ENCODE results near the gene LAP3. TPM values are rescaled to one million over a fixed set of nuclear protein-coding genes. Genes with fewer than 3 reads are reported as not detected.
"Not testable (repeated sequence)": the region's sequence is repeated elsewhere in the genome, so short reads cannot be mapped to it uniquely, and the experiment has no call there.

Gene LAP3
- polyA plus RNA-seq, 3 donors, result 66.7 to 82.7 (median 71.2) TPM

DNA sequence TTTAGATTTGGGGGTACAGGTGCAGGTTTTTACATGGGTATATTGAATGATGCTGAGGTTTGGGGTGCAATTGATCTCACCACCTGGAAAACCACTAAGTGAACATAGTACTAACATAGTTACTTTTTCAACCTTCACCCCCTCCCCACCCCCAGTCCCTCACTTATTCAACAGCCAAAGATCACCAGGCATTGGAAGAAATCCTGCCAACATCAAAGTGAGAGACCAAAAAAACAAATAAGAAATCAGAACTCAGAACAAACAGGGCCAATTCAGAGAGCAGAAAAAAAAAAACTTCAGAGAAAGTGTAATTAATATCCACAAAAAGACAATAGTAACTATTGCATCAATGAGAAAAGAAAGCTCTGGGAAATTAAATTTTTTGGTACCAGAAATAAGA is 20.5 kb upstream of the LAP3 start:
- no peak for DNase-seq (ENCODE audit: extremely low read depth in 1 of 11, low read depth in 9 of 11, low spot score in 4 of 11)

DNA sequence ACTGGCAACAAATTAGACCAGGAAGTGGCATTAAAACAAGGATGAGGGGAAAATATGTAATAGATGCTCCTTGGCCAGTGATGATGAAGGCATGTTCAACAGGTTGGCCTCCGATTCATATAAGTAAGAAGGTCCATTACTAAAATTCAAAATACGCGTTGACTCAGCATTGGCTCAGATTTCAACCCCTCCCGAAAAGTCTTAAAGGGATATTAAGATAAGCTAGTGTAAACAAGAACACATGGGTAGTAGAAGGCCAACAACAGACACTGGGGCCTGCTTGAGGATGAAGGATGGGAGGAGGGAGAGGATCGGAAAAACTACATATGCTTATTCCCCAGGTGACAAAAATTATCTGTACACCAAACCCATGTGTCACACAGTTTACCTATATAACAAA is 19.1 kb upstream of the LAP3 start:
- no peak for DNase-seq (ENCODE audit: extremely low read depth in 1 of 11, low read depth in 9 of 11, low spot score in 4 of 11)

DNA sequence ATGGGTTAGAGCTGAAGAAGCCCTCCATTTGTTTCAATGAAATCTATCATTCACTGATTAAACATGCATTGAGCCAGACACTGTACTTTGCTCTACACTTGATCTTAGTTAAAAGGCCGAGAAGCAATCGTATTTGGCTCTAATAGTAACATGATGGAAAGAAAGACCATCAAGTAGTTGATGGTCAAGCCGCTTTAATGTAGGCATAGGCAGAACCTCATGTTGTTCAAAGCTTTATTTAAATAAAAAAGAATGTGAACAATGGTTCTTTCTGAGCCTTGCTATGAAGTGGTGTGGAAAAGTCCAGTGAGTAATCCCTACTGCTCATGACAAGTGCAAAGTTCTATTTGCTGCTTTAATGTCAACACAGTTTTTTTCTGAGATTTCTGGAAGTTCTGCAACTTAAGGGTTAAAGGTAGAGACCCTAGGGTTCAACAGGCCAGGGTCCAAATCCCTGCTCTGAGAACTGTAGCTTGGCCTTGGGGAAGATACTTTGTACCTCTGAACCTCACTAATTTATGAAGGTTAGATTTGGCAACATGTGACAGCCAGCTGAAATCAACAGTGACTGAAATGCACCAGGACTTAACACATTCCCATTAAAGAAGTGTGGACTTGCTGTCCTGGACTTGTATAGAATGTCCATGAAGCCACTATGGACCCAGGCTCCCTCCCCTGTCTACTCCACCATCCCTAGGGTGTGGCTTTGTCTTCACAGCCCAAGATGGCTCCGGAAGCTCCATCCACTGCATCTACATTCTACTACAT is 17.9 kb upstream of the LAP3 start:
- DNase-seq (ENCODE audit: extremely low read depth in 1 of 11, low read depth in 9 of 11, low spot score in 4 of 11), result no peak

DNA sequence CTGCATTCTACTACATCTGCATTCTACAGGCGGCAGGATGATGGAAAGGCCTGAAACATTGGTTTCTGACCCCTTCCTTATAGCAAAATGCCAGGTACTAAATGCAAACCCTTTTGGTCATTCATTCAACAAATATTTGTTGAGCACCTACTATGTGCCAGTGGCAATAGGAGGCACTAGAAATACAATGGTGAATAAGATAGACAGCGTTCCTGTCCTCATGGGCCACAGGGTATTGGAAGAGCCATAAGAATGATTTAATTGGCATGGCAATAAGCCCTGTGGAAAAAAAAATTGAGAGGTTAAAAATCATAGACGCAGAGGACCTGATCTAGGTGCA is 17.3 kb upstream of the LAP3 start:
- DNase-seq (ENCODE audit: extremely low read depth in 1 of 11, low read depth in 9 of 11, low spot score in 4 of 11), result no peak

DNA sequence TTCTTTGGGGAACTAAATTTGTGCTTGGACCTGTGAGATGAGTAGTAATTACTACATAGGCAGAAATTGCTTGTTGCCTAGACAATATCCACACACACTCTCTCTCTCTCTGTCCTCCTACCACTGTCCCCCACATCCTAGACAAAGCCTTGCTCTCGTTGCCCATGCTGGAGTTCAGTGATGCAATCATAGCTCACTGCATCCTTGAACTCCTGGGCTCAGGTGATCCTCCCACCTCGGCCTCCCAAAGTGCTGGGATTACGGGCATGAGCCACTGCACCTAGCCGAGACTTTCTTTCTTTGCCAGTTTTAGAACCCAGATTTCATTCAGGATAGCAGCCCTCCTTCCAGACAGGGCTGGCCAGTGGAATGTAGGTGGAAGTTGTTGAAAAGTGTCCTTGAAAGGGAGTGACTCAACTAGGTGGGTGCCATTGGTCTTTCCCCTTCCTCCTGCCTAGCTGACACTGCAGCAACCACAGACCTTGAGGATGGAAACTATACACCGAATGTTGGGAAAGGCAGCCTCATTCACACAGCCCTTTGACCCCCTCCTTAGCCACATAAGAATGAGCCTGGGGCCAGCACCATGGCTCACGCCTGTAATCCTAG is 16.8 kb upstream of the LAP3 start:
- no peak for DNase-seq (ENCODE audit: extremely low read depth in 1 of 11, low read depth in 9 of 11, low spot score in 4 of 11)

DNA sequence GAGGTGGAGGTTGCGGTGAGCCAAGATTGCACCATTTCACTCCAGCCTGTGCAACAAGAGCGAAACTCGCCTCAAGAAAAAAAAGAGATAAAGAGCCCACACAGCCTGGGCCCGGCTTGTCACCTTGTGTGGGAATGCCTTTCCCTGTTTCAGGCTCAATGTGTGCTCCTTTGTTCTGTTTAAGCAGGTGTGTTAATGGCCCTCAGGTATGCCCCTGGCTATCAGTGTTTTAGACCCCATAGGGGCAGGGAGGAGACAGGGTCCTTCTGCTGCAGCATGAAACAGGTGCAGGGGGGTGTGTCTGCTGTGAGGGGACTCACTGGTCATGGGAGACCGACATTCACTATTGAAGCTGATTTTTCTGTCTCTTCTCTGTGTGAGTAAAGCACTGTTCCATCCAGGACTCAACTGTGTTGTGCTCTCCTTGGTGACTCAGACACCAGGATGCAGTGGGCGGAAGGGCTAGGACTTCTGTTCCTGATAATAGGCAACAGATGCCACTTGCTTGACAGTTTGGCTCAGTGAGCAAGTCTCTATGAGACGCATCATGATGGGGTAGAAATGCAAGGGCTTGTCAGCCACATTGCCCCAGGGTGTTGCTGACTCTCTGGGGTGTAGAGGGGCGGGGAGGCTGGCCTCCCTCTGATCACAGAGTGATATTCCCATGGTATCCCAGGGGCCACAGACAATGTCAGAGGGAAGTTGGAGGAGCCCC is 15.6 kb upstream of the LAP3 start:
- DNase-seq (ENCODE audit: extremely low read depth in 1 of 11, low read depth in 9 of 11, low spot score in 4 of 11), result no peak

DNA sequence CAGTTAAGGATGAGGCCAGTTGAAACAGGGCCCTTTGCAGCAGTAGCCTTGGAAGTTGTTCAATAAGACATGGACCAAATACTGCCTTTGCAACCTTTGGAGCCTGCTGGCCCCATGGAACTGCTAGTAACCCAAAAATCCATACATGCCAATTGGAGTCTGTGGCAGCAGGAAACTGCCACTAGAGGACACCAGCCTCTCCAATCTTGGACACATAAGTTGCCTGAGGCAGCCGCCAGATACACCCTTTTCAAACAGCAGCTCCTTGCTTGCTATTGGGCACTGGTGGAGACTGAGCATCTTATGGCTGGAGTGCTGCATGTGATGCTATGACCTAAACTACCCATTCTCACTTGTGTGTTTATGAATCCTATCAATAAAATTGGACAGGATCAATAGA is 14.8 kb upstream of the LAP3 start:
- no peak for DNase-seq (ENCODE audit: extremely low read depth in 1 of 11, low read depth in 9 of 11, low spot score in 4 of 11)

DNA sequence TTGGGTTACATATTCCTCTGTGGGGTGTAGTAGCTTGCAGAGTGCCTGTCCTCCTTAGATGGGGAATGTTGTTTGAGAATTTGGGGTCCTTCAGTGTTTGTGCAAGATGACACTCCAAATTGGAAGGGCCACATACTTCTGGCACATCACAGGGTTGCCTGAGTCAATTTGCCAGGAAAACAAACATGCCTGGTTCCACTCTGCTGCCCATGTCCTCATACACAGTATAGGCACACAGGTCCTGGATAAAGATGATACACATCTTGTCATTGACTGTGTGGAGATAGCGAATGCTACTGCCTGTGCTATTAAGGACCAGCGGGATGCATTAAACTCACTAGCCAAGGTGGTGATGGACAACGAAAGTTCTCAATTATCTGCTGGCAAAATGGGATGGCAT is 11.2 kb upstream of the LAP3 start:
- DNase-seq (ENCODE audit: extremely low read depth in 1 of 11, low read depth in 9 of 11, low spot score in 4 of 11), result no peak

DNA sequence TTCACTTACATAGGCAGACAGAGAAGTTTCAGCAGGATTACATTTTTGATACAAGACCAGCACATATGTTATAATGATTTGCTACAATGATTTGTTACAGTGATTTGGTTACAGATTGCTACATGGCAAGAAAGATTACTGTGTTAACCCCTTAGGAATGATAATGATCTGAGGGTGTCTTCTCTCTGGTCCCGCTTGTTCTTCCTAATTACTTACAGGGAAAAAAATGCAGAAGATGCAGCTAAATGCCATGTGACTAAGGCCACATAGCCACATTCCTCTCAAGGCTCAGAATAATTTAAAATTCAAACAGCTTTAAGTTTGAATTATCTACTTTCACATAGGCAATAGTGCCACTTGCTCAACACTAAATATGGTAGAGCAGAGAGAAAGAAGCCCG is 9.7 kb upstream of the LAP3 start:
- no peak for DNase-seq (ENCODE audit: extremely low read depth in 1 of 11, low read depth in 9 of 11, low spot score in 4 of 11)

DNA sequence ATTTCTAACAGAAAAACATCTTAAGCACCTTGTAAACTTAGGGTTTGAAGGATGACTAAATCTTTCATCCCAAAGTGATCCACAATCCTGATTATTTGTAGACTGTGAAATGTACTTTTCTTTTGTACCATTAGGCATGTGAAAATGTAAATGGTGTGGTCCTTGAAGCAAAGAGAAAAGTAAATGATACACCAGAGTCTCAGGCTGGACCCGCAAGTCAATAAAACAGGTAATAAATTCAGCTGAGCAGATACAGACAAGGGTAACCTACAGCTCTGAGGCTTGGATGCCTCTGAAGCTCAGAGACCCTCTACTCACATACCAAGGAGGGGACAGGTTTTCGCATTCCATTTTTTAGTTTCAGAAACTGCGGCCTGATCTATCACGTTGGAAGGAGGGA is 2.8 kb upstream of the LAP3 start:
- DNase-seq (ENCODE audit: extremely low read depth in 1 of 11, low read depth in 9 of 11, low spot score in 4 of 11), result peak in 2 of 11 donors; percentile 21 to 23

DNA sequence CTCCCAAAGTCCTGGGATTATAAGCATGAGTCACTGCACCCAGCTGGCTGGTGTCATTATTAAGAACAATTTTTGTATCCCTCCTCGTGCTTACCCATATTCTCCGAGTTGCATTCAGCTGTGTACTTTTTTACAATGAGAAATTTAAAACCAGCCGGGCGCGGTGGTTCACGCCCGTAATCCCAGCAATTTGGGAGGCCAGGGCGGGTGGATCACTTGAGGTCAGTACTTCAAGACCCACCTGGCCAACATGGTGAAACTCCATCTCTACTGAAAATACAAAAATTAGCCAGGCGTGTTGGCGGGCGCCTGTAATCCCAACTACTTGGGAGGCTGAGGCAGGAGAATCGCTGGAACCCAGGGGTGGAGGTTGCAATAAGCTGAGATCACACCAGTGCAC is 1.8 kb upstream of the LAP3 start:
- not testable (repeated sequence) for DNase-seq (ENCODE audit: extremely low read depth in 1 of 11, low read depth in 9 of 11, low spot score in 4 of 11)

DNA sequence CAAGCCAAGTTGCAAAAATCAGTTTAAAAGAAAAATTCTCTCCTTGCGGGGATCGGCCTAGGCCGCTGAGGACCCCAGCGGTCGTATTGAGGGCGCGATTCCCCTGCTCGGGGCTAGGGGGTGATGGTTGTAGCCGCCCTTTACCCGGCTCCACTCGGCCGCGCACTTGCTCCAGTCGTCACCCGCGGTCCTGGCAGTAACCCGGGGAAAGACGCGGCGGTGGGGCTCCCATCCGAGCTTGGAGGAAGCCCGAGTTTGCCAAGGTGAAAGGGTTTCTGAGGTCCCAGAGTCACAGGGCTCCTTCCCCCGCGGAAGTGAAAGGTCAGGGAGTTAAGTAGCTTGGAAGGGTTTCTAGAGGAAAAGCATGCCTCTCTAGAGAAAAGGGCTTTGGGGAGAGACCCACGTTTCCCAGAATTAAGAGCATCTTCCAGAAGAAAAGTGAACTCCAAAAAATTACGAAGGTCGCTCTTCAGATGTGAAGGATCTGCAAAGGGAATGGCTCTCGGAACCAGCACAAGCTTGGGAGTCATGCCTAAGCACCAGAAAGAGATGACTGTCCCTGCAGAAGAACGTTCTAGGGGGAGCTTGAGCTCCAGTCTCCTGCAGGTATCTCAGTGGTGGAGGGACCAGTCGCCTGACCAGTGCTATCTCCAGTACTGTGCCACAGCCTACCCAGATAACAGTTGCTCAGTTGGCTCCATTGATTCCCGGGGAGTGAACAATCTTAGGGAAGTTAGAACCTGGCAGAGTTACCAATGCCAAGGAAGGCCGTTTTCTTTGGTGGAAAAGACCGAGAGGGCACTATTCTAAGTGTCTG is 875 bp downstream of the LAP3 start:
- DNase-seq (ENCODE audit: extremely low read depth in 1 of 11, low read depth in 9 of 11, low spot score in 4 of 11), result peak in 4 of 11 donors; percentile 10 to 23 (median 16)

DNA sequence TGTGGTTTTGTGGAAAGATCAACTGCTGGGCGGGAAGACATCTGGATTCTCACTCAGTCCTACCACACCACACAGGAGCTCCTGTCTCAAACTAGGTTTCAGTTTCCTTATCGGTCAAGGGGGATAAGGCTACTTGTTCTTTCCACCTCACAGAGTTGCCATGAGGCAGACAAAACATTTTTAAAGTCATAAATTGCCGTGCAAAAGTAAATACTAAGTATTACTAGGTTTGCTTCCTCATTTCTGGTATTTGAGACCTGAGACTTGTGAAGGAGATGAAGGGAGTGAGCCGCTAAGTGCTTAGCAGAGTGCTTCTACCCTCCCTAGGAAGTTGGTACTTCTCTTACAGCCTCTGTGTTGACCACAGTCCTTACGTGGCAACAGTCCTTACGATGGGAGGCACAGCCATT is 1.5 kb downstream of the LAP3 start:
- DNase-seq (ENCODE audit: extremely low read depth in 1 of 11, low read depth in 9 of 11, low spot score in 4 of 11), result no peak

DNA sequence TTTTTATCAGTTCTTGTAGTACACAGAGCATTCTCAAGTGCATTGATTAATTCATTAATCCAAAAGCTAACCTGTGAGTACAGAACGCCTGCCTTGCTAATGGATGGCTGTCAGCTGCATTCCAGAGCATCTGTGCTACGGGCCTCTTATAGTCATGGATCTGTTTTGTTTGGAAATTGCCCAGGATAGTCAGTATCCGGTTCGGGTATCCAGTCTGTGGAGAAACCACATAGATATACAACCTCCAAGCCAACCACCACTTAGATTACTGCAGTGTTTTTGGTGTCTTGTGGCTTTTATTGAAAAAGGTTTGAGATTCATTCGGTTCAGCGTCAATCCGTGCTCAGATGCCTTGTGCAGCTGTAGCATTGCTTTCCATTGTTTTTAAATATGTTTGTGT is 4.0 kb downstream of the LAP3 start:
- DNase-seq (ENCODE audit: extremely low read depth in 1 of 11, low read depth in 9 of 11, low spot score in 4 of 11), result no peak

DNA sequence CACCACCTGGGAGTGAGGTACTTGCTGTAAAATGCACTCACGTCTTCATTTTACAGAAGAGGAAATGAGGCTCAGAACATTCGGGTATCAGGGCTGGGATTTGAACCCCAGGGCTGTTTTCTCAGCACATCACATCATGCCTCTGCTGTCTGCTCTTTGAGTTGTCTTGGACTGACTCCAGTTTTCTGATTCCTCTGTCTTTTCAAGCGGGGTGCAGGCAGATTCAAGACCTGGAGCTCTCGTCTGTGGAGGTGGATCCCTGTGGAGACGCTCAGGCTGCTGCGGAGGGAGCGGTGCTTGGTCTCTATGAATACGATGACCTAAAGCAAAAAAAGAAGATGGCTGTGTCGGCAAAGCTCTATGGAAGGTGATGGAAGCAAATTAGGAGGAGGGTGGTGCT is 6.3 kb downstream of the LAP3 start:
- DNase-seq (ENCODE audit: extremely low read depth in 1 of 11, low read depth in 9 of 11, low spot score in 4 of 11), result no peak

DNA sequence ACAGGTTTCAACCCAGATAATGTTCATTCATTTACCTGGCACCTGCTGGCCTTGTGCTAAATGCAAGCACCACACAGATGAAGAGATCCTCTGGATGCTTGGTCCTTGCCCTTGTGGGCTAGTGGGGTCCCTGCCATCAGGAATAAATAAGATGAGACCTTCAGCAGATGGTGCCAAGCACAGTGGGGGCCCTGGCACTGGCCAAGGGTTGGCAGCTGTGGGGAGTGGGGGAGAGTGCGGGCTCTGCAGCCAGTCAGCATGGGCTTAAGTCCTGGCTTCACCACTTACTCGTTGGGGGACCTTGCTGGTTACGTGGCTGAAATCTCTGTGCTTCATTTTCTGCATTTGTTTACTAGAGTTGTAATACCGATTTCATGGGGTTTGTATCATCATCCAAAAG is 6.9 kb downstream of the LAP3 start:
- no peak for DNase-seq (ENCODE audit: extremely low read depth in 1 of 11, low read depth in 9 of 11, low spot score in 4 of 11)

DNA sequence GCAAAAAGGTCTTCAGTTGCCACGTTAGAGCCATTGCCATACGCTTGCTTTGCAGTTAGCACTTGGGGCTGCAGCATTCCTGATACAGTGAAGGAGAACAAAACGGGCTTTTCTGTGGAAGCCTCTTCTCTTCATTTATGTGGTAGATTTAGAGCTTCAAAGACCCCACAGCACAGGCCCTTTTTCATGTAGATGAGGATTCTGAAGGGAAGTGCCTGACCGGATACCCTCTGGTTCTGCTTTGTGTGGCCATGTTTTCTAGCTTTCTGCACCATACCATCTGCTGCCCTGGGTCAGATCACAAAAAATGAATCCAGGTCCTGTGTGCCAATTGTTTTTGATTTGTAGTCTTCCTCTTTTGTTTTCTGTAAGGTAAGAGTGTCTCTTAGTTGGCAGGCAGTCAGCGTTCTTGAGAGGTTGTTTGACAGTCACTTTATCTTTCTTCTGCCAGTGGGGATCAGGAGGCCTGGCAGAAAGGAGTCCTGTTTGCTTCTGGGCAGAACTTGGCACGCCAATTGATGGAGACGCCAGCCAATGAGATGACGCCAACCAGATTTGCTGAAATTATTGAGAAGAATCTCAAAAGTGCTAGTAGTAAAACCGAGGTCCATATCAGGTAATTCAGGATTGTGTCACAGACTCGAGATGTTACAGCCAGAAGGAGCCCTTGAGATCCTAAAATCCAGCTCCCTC is 7.7 kb downstream of the LAP3 start:
- no peak for DNase-seq (ENCODE audit: extremely low read depth in 1 of 11, low read depth in 9 of 11, low spot score in 4 of 11)

DNA sequence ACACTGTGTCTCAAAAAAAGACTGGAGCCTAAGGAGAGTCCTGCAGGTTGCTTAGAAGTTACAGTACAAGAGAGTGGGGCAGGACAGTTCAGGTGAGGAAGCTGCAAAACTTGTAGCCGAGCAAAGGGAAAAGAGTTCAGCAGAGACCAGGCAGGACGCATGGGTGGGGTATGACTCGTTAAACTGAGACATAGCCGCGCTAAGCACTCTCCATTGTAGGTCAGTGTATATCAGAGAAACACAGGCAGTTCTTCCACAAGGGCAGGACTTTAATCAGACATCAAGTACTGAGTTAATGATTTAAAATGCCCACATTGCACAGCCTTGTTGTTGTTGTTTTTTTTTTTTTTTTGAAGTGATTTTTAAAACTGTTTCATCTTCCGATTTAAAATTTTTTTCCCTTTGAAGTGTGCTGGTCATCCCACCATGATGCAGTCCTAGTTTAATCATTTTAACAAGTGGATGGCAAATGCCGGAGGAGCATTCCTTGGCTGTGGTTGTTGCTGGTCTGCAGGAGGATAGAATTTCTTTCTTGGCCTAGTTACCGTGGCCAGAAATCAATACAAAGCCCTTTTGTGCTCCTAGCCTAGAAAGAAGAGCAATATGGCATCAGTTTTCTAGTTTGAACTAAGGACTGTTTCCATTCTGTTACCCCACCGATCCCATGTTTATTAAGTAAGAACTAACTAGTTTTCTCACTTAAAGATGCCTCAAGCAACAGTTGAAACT is 10.3 kb downstream of the LAP3 start:
- no peak for DNase-seq (ENCODE audit: extremely low read depth in 1 of 11, low read depth in 9 of 11, low spot score in 4 of 11)

DNA sequence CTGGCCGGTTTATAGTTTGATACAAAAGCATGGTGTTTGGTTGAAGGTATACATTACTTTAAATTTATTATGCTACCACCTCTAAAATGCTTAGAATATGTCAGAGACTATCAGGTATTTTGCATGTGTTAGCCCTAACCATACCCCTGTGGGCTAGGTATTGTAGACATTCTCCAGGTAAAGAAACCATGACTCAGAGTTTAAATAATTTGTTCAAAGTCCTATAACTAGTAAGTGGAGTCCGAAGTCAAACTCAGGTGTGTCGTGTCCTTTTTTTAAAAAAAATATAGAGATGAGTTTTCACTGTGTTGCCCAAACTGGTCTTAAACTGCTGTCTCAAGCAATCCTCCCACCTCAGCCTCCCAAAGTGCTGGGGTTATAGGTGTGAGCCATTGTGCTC is 12.4 kb downstream of the LAP3 start:
- DNase-seq (ENCODE audit: extremely low read depth in 1 of 11, low read depth in 9 of 11, low spot score in 4 of 11), result no peak

Data from renal cortex interstitium (tissue), 11 donors.